Fibroblast of gingiva (primary cell): Measurements from ENCODE around the gene VENTX.

Experiments used
- DNase-seq: peaks from one replicate; pipeline ENCODE4 v3.0.0-alpha.2; 2011; ENCODE audit warnings: low read depth

The VENTX gene

DNA sequence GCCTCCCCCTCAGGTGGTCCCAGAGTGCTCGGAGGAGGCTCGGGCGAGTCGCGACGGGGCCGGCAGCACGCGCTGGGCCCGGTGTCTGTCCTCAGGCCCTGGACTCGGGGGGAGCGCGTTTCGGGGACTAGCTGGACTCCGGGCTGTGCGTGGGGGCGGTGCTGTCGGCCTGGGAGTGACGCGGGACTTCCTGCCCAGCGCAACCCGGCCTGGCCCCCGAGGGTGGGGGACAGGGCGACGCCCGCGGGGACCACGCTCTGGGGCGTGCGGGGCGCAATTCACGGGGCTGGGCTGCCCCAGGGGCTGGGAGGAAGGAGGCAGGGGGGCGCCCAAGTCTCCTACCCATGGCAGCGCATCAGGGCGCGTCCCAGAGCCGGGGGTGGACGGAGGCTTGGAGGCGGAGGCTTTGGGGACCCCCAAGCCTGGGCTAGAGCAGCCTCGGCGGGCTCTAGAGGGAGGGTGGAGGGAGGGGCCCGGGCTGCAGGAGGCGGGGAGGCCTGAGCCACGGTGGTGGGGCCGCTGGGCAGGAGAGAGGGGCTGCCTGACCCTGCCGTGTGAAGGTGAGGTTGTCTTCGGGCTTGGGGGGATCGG, 2.3 kb upstream of the VENTX start:
- no peak for DNase-seq

DNA sequence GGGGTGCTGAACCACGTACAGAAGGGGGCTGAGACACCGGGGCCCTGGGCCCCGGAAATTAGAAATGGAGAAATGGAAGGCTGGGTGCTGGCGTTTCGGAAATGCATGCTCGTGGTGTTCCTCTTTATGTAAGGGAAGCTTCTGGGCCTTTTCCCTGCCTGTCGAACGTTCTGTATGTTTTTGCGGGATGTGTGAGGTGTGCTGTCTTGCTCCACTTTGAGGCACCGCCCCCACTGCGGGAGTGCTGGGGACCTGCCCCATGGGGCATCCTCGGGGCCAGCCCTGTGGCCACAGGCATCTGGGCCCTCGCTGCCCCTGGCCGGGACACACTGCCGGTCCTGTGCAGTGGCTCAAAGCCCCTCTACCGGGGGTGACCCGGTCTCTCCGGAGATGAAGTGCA, 1.7 kb upstream of the VENTX start:
- DNase-seq = no peak

DNA sequence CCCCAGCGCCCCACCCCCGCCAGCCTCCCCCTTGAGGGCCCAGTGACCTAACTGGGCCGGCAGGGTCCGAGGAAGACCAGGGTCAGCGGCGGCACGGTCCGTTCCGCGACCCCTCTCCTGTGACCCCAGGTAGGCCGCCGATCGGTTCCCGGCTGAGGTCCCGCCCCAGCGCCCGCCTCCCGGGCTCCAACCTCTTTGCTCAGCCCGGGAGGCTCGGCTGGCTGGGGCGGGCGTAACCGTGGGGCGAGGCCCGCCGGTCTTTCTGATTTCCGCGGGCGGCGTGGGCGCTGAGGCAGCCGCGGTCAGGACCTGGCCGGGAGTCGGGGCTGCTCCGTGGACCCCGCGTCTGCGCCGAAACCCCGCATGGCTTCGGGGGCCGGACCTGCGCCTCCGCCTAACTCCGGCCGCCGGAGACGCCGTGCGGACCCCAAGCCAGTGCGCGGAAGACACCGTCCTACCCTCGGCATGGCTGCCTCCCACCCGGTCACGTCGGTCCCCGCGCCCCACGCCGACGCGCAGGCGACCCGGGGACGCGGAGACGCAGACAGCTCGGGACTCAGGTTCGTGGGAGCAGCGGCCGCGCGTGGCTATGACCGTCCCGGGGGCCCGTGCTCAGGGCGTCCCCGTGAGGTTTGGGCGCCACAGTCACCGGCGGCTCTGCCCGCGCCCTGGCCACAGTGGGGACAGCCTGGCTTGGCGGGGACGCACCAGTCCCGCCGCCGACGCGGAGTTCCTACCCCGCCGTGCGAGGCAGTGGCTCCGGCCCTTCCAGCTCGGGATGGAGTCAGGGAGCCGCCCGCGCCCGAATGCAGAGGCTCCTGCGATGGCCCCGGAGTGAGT, 1.0 kb upstream of the VENTX start:
- DNase-seq = no peak

DNA sequence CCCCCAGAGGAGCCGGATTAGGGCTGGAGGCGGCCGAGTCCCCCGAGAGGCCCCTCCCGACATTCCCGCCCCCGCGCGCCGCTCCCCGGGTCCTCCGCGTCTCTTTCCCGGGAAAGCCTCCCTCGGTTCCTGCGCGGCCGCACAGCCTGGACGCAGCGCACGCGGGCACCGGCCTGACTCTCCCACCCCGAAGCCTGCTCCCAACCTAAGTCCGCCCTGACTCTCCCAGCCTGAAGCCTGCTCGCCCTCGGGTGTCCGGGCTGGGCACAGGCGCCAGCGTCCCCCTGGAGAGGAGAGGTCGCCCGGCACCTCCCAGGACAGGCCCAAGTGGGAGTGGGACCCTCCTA, 441 bp upstream of the VENTX start:
- DNase-seq = no peak

DNA sequence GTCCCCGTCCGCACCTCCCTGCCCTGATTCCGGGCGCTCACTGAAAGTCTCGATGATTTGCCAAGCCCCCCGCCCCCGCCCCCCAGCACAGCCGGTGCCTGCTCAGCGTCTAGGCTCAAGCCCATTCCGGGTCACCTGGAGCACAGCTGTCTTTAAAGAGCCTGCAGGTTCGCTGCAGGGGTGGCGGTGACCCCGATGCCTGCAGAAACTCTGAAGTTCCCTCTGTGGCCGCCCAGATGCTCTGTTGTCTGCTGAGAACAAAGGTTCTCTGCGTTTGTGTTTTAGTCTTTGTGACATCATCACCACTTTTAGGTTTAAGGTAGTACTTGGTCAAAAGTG, 780 bp downstream of the VENTX start:
- no peak for DNase-seq

DNA sequence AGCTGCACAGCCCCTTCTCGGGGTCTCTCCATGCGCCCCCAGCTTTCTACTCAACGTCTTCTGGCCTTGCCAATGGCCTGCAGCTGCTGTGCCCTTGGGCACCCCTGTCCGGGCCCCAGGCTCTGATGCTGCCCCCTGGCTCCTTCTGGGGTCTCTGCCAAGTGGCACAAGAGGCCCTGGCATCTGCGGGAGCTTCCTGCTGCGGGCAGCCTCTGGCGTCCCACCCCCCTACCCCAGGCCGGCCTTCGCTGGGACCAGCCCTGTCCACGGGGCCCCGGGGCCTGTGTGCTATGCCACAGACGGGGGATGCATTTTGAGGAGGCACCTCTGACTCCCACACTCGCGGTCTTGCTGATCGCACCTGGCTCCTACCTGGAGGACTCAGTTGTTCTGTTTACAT, 2.3 kb downstream of the VENTX start:
- DNase-seq = no peak

DNA sequence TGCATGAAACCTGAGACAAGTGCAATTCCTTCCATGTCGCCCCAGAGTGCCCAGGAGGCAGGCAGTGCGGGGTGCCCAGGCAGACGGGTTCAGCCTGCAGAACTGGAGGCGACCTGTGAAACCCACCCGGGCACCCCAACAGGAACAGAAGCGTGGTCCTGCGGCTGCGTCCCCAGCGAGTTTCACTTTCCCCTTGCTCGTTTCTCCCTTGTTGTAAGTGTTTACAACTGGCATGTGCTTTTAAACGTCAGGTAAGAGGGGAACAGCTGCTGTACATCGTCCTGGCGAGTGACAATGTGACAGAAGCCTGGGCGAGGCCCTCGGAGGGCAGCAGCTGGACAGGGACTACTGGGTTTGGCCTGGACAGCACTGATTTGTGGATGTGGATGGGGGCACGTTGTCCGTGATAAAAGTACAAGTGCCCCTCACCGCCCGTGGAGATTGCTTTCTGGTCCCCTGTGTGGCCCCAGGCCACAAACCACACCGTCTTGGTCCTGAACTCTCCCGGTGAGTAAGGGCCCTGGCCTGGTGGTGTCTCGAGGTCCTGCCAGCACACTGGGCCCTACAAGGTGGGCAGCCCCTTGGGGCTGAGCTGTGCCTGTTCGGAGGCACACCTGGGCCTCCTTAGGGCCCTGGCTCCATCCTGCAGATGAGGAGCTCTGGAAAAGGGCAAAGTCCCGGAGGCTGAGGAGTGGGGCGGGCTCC, 4.0 kb downstream of the VENTX start:
- no peak for DNase-seq

DNA sequence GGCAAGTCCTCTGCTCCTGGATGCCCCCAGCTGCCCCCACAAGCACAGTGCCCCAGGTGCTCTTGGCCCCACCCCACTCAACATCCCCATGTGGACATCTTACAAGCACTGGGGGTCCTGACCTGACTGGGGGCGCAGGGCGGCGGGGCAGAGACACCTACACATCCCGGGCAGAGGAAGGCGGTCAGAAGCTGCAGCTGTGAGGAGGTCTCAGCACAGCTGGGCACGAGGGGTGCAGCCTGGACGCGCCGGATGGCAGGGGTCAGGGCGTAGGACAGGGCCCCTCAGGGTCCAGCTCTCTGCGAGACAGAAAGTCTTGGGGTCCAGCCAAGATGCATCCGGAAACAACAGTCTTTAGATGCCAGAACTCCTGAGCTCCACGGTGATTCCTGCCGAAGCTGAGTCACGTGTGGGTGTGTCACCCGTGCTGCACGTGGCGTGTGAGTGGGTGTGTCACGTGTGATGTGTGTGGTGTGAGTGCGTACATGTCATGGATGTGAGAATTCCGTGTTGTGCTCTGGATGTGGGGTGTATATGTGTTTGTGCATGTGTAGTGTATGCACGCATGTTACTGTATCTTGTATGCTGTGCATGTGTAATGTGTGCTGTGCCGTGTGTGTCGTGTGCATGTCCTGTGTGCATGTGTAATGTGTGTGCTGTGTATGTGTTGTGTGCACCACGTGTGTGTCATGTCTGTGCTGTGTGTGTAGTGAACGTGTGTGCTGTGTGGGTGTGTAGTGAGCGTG, 5.1 kb downstream of the VENTX start:
- no peak for DNase-seq

DNA sequence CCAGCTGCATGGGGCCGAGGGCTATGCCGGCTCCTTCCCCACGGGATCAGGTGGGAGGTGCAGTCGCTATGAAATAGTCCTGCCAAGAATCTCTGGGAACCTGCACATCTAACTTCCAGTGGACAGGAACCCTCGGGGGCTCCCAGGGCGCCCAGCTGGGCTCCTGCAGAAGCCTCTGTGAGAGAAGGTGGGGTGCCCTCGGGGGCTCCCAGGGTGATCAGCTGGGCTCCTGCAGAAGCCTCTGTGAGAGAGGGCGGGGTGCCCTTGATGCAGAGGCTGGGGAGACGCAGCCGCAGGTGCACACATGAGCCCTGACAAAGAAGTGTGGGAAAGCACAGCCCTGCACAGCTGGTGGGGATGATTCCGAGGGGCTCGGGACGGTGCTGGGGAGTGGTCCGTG, 5.9 kb downstream of the VENTX start:
- no peak for DNase-seq

DNA sequence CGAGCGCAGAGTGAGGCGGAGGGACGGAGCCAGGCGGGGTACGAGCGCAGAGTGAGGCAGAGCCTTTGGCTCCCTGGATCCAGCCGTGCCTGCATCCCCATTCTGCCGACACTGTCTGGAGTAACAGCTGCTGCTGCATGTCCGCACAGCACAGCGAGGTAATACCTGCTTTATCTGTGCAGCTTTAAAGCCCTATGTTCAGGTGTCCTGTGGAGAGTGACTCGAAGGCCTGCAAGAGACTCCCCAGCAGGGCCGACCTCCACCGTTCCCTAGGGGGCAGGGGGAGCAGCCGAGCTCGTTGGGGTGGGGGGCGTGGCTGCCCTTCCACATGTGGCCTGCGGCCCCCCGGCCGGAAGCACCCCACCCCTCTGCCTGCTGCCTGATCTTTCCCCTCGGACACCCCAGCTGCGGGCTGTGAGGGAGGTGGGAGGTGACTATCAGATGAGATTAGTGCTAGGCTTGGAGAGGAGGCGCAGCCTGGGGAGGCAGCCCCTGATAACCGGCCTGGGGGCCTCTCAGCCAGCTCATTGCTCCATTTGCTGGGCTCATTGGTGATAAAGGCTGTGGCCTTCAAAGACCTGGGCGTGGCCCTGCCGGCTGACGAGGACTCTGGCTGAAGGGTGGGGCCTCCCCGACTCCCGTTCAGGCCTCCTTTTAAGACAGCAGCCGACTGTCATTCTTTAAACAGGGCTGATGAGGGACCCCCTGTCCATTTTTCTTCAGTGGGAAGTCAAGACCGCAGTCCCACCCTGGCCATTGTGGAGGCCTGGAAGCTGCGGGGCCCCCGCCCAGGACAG, 8.0 kb downstream of the VENTX start:
- no peak for DNase-seq

DNA sequence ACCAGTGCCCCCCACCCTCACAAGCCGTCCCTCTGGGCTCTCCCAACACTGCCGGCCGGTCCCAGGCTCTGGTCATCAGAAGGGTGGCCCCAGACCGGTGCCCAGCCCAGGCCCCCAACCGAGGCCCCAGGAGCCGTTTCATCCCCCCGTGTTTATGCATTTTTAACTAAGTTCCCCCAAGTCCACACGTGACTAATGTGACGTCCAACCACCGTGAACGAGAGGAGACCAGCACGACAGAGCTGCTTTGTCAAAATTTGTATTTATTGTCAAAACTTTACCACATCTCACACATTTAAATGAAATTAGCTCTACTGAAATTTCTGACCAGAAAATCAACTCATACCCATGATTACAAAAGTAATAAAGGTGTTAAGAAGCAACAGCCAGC, 8.6 kb downstream of the VENTX start:
- DNase-seq = no peak

DNA sequence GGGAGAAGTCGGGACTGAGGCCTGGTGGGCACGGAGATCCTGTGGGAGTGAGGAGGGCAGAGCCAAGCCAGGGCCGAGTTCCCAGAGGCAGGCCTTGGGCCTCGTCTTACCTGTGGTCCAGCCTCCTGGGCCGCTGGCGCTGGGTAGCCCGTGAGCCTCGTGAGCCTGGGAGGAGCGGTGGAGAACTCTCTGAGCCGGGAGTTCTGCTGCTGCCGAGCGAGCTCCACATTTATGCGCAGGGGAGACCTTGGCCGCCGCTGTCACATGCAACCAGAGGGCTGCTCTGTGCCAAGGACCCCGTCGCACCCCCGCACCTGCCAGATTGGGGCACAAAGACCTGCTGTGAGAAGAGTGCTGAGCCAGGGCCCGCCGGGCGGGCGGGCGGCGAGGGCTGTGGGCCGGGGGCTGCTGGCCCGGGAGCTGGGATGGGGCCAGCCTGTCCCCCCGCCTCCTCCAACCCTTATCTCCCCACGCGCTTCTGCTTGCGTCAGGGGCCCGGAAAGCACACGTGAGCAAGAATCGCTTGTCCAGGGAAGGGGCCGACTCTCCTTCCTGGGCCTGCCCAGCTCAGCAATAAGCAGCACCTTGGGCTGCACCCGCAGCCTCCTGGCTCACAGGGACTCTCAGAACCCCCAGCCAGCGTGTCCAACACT, 10.2 kb downstream of the VENTX start:
- no peak for DNase-seq

DNA sequence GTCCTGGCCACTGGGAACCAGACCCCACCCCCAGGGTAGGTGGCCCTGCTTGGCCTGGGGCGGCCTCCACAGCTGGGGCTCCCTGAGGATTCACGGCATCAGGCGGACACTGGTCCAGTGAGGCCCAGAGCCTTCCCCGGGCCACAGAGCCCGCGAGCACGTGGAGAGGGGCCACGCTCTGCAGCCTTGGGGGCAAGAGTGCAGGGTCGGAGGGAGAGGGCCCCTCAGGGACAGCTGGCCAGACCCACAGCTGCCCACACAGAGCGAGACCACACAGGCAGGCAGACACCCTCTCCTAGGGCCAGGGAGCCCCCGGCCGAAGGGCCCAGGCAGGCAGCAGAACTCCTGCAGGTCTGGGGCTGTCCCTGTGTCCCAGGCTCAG, 10.7 kb downstream of the VENTX start:
- DNase-seq = no peak

DNA sequence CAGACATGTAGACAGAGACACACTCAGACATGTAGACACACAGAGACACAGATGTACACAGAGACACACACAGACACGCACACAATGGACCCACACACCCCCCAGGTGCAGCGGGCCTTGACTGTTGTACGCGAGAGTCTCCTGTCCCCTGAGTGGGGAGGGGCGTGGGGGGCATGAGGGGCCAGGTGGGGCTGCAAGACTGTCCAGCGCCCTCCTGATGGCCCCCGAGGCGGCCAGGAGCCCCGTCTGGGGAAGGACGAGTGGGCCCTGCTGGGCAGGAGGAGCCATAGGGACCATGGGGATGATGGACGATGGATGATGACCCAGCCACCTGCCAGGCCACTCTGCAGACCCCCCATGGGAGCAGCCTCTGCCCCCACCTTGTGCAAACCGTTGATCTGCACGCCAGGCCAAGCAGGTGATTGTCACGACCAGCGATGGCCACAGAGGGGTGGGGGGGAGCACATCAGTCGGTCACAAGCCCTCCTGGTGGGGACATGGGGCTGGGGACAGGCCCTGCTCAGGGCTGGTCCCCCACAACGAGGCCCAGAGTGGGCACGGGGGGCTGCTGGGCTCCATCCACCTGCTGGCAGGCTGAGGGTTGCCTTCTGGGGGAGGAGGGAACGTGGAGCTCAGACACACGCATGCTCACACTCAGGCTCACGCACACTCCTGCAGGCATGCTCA, 11.6 kb downstream of the VENTX start:
- no peak for DNase-seq

DNA sequence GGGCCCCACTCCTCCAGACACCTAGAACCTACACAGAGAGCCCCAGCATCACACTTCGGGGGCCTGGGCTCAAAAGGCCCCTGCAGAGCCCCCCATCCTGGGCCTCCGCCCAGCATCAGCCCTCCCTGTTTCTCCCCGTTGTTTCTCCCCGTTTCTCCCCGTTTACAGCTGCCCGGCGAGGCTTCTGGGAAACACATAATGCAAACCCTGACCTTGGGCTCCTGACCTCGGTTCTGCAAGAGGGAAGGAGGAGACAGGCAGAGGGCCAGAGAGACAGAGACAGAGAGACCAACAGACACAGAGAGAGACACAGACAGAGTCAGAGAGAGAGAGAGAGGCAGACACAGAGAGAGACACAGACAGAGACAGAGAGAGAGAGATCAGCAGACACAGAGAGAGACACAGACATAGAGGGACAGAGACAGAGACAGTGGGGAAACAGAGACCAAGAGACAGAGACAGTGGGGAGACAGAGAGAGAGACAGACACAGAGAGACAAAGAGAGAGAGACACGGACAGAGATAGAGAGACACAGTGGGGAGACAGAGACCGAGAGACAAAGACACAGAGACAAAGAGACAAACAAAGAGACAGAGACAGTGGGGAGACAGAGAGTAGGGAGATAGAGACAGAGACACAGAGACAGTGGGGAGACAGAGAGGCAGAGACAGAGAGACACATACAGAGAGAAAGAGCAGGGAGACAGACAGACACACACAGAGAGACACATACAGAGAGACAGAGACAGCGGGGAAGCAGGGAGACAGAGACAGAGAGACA, 12.5 kb downstream of the VENTX start:
- no peak for DNase-seq

DNA sequence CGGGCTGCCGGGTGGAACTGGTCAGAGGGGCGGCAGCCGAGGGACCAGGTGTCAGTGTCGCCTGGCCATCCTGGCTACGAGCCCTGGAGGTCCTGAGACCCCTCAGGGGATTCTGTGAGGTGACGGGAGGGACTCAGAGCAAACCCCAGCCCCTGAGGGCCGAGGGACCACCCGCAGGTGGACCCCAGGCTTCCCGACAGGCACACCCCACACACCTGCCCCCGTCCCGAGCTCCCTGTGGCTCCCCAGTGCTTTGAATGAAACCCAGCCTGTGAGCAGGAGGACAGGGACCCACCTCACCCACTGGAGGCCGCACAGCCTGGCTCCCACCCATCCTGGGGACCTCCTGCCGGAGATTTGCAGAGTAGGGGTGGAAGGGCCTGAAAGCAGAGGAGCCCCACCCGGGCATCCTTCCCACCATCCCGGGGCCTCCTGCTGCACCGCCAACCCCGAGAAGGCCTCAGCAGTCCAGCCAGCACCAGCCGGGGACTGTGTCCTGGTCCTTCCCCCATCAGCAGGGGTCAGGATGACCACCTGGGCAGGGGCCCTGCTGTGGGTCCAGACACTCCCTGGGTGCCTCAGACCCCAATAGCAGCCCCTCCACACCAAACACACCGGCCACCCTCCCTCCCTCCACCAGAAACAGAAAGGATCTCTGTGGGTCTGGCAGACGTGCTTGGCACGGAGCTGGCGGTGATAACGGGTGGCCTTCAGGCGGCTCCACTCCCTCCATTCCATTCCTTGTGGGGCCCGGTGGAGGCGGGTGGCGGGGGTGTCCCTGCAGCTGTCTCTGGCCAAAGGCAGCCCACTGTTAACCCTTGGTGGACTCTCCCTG, 13.9 kb downstream of the VENTX start:
- no peak for DNase-seq

DNA sequence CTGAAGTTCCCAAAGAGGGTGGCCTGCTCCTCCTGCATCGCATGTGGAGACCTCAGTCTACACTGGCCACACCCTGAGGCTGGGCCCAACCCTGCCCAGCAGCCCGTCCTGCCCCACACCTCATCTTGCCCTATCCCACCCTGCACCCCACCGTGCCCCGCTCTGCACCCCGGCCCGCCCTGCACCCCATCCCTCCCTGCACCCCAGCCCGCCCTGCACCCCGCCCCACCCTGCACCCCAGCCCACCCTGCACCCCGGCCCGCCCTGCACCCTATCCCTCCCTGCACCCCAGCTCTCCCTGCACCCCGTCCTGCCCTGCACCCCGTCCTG, 14.5 kb downstream of the VENTX start:
- no peak for DNase-seq

DNA sequence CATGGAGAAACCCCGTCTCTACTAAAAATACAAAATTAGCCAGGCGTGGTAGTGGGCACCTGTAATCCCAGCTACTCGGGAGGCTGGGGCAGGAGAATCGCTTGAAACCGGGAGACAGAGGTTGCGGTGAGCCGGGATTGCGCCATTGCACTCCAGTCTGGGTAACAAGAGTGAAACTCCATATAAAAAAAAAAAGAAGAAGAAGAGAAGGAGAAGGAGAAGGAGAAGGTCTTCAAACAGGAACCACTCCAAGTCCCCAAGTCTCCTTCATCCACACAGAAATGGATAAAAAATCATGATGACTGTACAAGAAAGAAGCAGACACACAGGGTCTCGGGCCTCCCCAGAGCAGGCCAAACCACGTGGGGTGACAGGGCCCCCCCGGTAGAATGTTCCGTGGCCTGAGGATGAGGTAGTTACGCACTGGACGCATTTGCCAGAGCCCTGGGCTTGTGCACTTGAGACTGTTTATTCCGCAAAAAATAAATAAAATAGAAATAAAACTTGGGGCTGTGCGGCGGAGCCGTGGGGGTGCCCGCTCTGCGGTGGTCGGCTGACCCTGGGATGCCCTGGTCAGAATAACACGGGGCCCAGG, 15.8 kb downstream of the VENTX start:
- no peak for DNase-seq
